ENCODE results near the gene NOTCH1.

Gene NOTCH1

GRCh38 chr9:136516191-136516654 lies 29.6 kb downstream of the NOTCH1 start:
- H3K9me3 ChIP-seq (ENCODE audit: control insufficient read depth, insufficient read depth, low read depth, low read length) = no peaks in the 10 kb centered on the region
- POLR2A ChIA-PET = no interaction called here
- CTCF ChIA-PET = no interaction called here
- H3K36me3 ChIP-seq (ENCODE audit: control insufficient read depth in 2 of 2, insufficient read depth in 1 of 2, low read length in 2 of 2) = peaks cover 0 to 59% of the 10 kb centered on the region in 2 experiments; a peak in 1 of 3 replicates
- no peak overlapping the region for H3K4me3 ChIP-seq (ENCODE audit: low read depth, low read length)
- H3K27ac ChIP-seq (ENCODE audit: extremely low read depth, low read depth, low read length) = no peak overlapping the region
- TF ChIP-seq EGR2 (tag by site-specific recombination; IDR thresholded peaks at IDR 0.05; ENCODE audit: low read depth) (no peak), ZNF600 (tag by site-specific recombination; IDR thresholded peaks at IDR 0.05) (peak; percentile 79), HIC1 (tag by site-specific recombination; IDR thresholded peaks at IDR 0.05) (0 out of 2 replicates have a peak, but pooled peaks have one; percentile 38)
- no peaks in the 10 kb centered on the region for H3K4me1 ChIP-seq (ENCODE audit: control insufficient read depth, insufficient read depth, low read length)

GRCh38 chr9:136515276-136515675 lies 30.6 kb downstream of the NOTCH1 start:
- TF ChIP-seq ZNF16 (tag by site-specific recombination; IDR thresholded peaks at IDR 0.05; ENCODE audit: low read depth) (no peak), HOXC10 (CRISPR knock-in tag; IDR thresholded peaks at IDR 0.05) (no peak), ZBTB6 (tag by site-specific recombination; IDR thresholded peaks at IDR 0.05) (no peak), GFI1B (tag by site-specific recombination; IDR thresholded peaks at IDR 0.05) (no peak), ZNF404 (tag by site-specific recombination; IDR thresholded peaks at IDR 0.05) (no peak), ZNF843 (tag by site-specific recombination; IDR thresholded peaks at IDR 0.05) (no peak), ZSCAN4 (tag by site-specific recombination; IDR thresholded peaks at IDR 0.05) (no peak), ZNF701 (tag by site-specific recombination; IDR thresholded peaks at IDR 0.05) (no peak), ZNF292 (tag by site-specific recombination; IDR thresholded peaks at IDR 0.05; ENCODE audit: borderline replicate concordance, low read depth) (no peak), SETDB1 (IDR thresholded peaks at IDR 0.05; ENCODE audit: insufficient read length, low read length) (no peak), ZNF501 (tag by site-specific recombination; IDR thresholded peaks at IDR 0.05) (no peak), ZBTB7A (tag by site-specific recombination; IDR thresholded peaks at IDR 0.05; ENCODE audit: low read depth) (no peak), ZNF707 (tag by site-specific recombination; IDR thresholded peaks at IDR 0.05) (no peak), PRDM10 (tag by site-specific recombination; IDR thresholded peaks at IDR 0.05) (no peak), ZNF146 (tag by site-specific recombination; IDR thresholded peaks at IDR 0.05) (no peak), PRDM4 (tag by site-specific recombination; IDR thresholded peaks at IDR 0.05) (no peak)
- no peaks in the 10 kb centered on the region for H3K9me3 ChIP-seq (ENCODE audit: control insufficient read depth, insufficient read depth, low read depth, low read length)
- no peaks in the 10 kb centered on the region for H3K4me1 ChIP-seq (ENCODE audit: control insufficient read depth, insufficient read depth, low read length)
- H3K27ac ChIP-seq (ENCODE audit: extremely low read depth, low read depth, low read length) = no peak overlapping the region
- ChIA-PET POLR2A (no interaction called here), CTCF (no interaction called here)
- H3K36me3 ChIP-seq (ENCODE audit: control insufficient read depth in 2 of 2, insufficient read depth in 1 of 2, low read length in 2 of 2) = peaks cover 0 to 66% of the 10 kb centered on the region in 2 experiments; a peak in 1 of 3 replicates
- H3K4me3 ChIP-seq (ENCODE audit: low read depth, low read length) = no peak overlapping the region
